NT2/D1 (cell line): Measurements from ENCODE around the gene DNTTIP2.

Source experiments
- DNase-seq: peaks from one replicate; pipeline ENCODE4 v3.0.0-alpha.2; 2011; ENCODE audit warnings: low read depth, low spot score
- H3K27me3 ChIP-seq: 2 replicates; pipeline ENCODE4 v1.6.0; 2011; ENCODE audit warnings: mild to moderate bottlenecking; ENCODE audit not compliant: insufficient read length, insufficient read depth
- H3K36me3 ChIP-seq: 2 replicates; pipeline ENCODE4 v1.6.1; 2011; ENCODE audit warnings: mild to moderate bottlenecking, low read length, mixed read lengths; ENCODE audit not compliant: insufficient read depth, insufficient read length
- H3K4me1 ChIP-seq: 2 replicates; pipeline ENCODE4 v1.5.1; 2011; ENCODE audit not compliant: insufficient read depth, insufficient read length
- H3K4me3 ChIP-seq: 2 replicates; pipeline ENCODE4 v1.5.1; 2011; ENCODE audit warnings: low read depth; ENCODE audit not compliant: insufficient read length
- H3K9ac ChIP-seq: 2 replicates; pipeline ENCODE4 v1.6.0; 2011; ENCODE audit warnings: low read depth; ENCODE audit not compliant: insufficient read length
- H3K9me3 ChIP-seq: 2 replicates; pipeline ENCODE4 v1.5.1; 2011; ENCODE audit warnings: mild to moderate bottlenecking, low read length; ENCODE audit not compliant: insufficient read depth
- SUZ12 ChIP-seq: IDR thresholded peaks from 2 replicates; pipeline ENCODE4 v1.6.1; 2011; ENCODE audit not compliant: insufficient read length, insufficient read depth; ENCODE audit errors: extremely low read depth
- YY1 ChIP-seq: IDR thresholded peaks from 2 replicates; pipeline ENCODE4 v1.6.1; 2011; ENCODE audit not compliant: insufficient read length, insufficient read depth
- ZNF274 ChIP-seq: IDR thresholded peaks from 2 replicates; pipeline ENCODE4 v1.6.1; 2011; ENCODE audit warnings: mild to moderate bottlenecking, low read depth, low read length

Gene DNTTIP2

GRCh38 chr1:93822730-93823425, 56.1 kb downstream of the DNTTIP2 start:
- no peak overlapping the region for H3K9ac ChIP-seq
- no peaks in the 10 kb centered on the region for H3K36me3 ChIP-seq
- peaks cover 14% of the 10 kb centered on the region for H3K4me1 ChIP-seq
- H3K4me3 ChIP-seq: no peak overlapping the region
- H3K27me3 ChIP-seq: no peaks in the 10 kb centered on the region
- TF ChIP-seq ZNF274 (no peak), SUZ12 (no peak), YY1 (no peak)
- H3K9me3 ChIP-seq: no peaks in the 10 kb centered on the region
- no peak for DNase-seq

GRCh38 chr1:93821423-93822144, 57.4 kb downstream of the DNTTIP2 start:
- Histone ChIP-seq H3K9me3 (no peaks in the 10 kb centered on the region), H3K4me1 (peaks cover 14% of the 10 kb centered on the region), H3K27me3 (no peaks in the 10 kb centered on the region), H3K9ac (peak overlapping the region; percentile 36), H3K4me3 (no peak overlapping the region), H3K36me3 (no peaks in the 10 kb centered on the region)
- no peak for DNase-seq
- TF ChIP-seq SUZ12 (no peak), YY1 (no peak), ZNF274 (no peak)

GRCh38 chr1:93820554-93821422, 58.2 kb downstream of the DNTTIP2 start:
- TF ChIP-seq YY1: no peak
- TF ChIP-seq SUZ12: no peak
- TF ChIP-seq ZNF274: no peak
- H3K9ac ChIP-seq: peak overlapping the region; percentile 27
- peak; percentile 86 for DNase-seq
- H3K27me3 ChIP-seq: no peaks in the 10 kb centered on the region
- peaks cover 13% of the 10 kb centered on the region for H3K4me1 ChIP-seq
- H3K4me3 ChIP-seq: no peak overlapping the region
- H3K9me3 ChIP-seq: no peaks in the 10 kb centered on the region
- H3K36me3 ChIP-seq: no peaks in the 10 kb centered on the region

GRCh38 chr1:93818570-93818959, 60.4 kb downstream of the DNTTIP2 start:
- Histone ChIP-seq H3K9me3 (no peaks in the 10 kb centered on the region), H3K4me3 (no peak overlapping the region), H3K36me3 (no peaks in the 10 kb centered on the region), H3K9ac (no peak overlapping the region), H3K4me1 (peaks cover 13% of the 10 kb centered on the region), H3K27me3 (no peaks in the 10 kb centered on the region)
- TF ChIP-seq ZNF274: no peak
- TF ChIP-seq YY1: no peak
- DNase-seq: no peak

- no peaks in the 10 kb centered on the region for H3K36me3 ChIP-seq
- no peak overlapping the region for H3K4me3 ChIP-seq
- TF ChIP-seq ZNF274 (no peak), SUZ12 (no peak), YY1 (no peak)
- no peak for DNase-seq
- no peaks in the 10 kb centered on the region for H3K27me3 ChIP-seq
- peaks cover 13% of the 10 kb centered on the region for H3K4me1 ChIP-seq
- H3K9me3 ChIP-seq: no peaks in the 10 kb centered on the region
- H3K9ac ChIP-seq: no peak overlapping the region
Observed at GRCh38 chr1:93817819-93818569, 61.0 kb downstream of the DNTTIP2 start.

GRCh38 chr1:93816970-93817678, 61.9 kb downstream of the DNTTIP2 start:
- Histone ChIP-seq H3K4me3 (no peak overlapping the region), H3K27me3 (no peaks in the 10 kb centered on the region), H3K9ac (no peak overlapping the region), H3K4me1 (peaks cover 13% of the 10 kb centered on the region), H3K9me3 (no peaks in the 10 kb centered on the region), H3K36me3 (no peaks in the 10 kb centered on the region)
- TF ChIP-seq YY1 (no peak), ZNF274 (no peak), SUZ12 (no peak)
- DNase-seq: no peak
